Stimulated activated CD8-positive, alpha-beta memory T cell treated with anti-CD3 and anti-CD28 coated beads, Interleukin-7, amount 100 ng/mL, for 1 hour (primary cell): Measurements from ENCODE around the gene PMEL.
"Not testable (repeated sequence)": the region's sequence is repeated elsewhere in the genome, so short reads cannot be mapped to it uniquely, and the experiment has no call there.

Experiments
- DNase-seq, 2 donors: peaks; one replicate each; pipeline ENCODE4 v3.0.0-alpha.2; 2020; ENCODE audit warnings: low read depth in 2 of 2

Gene PMEL

DNA sequence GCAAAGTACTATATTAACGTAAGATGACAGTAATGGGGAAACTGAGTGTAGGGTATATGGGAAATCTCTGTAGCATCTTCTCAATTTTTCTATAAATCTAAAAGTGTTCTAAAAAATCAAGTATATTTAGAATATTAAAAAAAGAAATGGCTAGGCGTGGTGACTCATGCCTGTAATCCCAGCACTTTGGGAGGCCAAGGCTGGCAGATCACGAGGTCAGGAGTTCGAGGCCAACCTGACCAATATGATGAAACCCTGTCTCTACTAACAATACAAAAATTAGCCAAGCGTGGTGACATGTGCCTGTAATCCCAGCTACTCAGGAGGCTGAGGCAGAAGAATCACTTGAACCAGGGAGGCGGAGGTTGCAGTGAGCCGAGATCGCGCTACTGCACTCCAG is 42.2 kb downstream of the PMEL start:
- not testable (repeated sequence) for DNase-seq

DNA sequence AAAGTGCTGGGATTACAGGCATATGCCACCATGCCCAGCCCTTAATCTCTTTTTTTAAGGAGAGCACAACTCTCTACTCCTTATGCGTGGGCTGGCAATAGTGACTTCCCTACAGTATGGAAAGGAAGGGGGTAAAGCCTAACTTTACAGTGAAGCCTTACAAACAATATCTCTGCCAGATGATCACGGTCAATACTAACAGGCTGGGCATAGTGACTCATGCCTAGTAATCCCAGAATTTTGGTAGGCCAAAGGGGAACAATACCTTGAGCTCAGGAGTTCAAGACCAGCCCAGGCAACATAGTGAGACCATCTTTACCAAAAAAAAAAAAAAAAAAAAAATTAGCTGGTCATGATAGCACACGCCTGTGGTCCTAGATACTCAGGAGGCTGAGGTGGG is 43.7 kb downstream of the PMEL start:
- no peak for DNase-seq

DNA sequence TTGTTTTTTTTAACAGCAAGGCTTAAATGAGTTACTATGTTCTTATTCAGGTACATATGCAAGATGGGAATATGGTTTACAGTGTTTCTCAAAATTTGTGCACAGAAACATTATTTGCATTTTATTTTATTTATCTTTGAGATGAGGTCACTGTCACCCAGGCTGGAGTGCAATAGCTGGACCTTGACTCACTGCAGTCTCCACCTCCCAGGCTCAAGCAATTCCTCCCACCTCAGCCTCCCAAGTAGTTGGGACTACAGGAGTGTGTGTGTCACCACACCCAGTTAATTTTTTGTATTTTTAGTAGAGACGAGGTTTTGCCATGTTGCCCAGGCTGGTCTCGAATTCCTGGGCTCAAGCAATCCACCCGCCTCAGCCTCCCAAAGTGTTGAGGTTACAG is 46.8 kb downstream of the PMEL start:
- not testable (repeated sequence) for DNase-seq

DNA sequence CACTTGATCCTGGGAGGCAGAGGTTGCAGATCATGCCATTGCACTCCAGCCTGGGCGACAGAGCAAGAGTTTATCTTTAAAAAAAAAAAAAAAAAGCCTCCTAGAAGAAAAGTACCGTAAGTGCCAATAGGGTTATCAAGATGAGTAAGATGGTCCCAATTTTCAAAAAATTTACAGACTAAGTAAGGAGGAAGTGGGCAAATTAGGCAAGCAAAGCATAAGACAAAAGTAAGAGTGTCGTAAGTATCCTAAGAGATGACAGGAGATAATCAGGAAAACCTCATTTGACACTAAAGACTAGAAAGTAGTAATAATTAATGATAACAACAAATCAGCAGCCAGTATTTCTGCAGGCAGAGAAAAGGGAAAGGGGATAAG is 50.4 kb downstream of the PMEL start:
- no peak for DNase-seq

GRCh38 chr12:55912908-55913307 is 52.9 kb downstream of the PMEL start:
- DNase-seq, result no peak

DNA sequence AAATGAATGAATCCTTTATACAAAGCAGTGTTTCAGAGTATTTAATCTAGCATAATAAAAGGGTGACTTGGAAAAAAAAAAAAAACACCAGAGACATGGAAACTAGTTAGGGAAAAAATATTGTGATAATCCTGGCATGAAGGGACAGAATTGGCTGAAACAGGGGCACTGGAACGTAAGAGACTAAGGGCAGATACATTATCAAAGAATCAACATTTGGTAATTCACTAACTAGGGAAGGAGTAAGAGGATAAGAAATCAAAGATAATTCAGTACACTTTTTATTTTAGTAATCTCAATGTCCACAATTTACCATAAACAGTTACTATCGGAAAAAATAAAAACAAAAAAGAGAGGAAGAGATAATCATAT is 56.3 kb downstream of the PMEL start:
- DNase-seq, result no peak

GRCh38 chr12:55908726-55909512 is 56.9 kb downstream of the PMEL start:
- DNase-seq, result no peak

- no peak for DNase-seq
Observed at GRCh38 chr12:55906056-55906455, 59.8 kb downstream of the PMEL start.
